C4-2B (cell line): ENCODE results near the gene ZNF521.

Source experiments
- CTCF ChIP-seq: fragments of 450-650 bp; conservative IDR thresholded peaks from 2 replicates; pipeline ENCODE4 v1.5.1; 2017; ENCODE audit warnings: mild to moderate bottlenecking
- ZFX ChIP-seq: fragments of 450-650 bp; IDR thresholded peaks from 2 replicates; pipeline ENCODE4 v1.6.1; 2017

- no peak for TF ChIP-seq CTCF
- no peak for TF ChIP-seq ZFX
These were observed 115.2 kb downstream of the ZNF521 start for GRCh38 chr18:25236736-25237135.
